GM12878 (cell line): ENCODE results near the gene LDLRAD4. TPM values are rescaled to one million over a fixed set of nuclear protein-coding genes. Genes with fewer than 3 reads are reported as not detected.
"Not testable (repeated sequence)": the region's sequence is repeated elsewhere in the genome, so short reads cannot be mapped to it uniquely, and the experiment has no call there.

ENCODE experiments used
- ATAC-seq: fragments of 200-7000 bp; cut with Tn5 transposase; 3 replicates; pipeline ENCODE4 v1.9.1; 2020; ENCODE audit warnings: mild to moderate bottlenecking, moderate library complexity
- BruUV-seq: library from RNA; stranded (reverse); fragments of 400-500 nt; replicated peaks from 2 replicates; lab custom pipeline; 2021; lab: Mats Ljungman, UMichigan
- CTCF ChIA-PET: fragments of 300-600 bp; sonication (Branson Sonifier 250); formaldehyde crosslinking; extraction: SDS; loops from one replicate; lab custom pipeline; 2021; ENCODE audit warnings: inconsistent platforms; lab: Yijun Ruan, JAX
- POLR2A ChIA-PET: fragments of 350-600 bp; formaldehyde crosslinking; extraction: SDS; loops from one replicate; lab custom pipeline; 2021; ENCODE audit warnings: inconsistent platforms; lab: Charles Lee
- RAD21 ChIA-PET: fragments of 300-600 bp; sonication (Branson Sonifier 250); formaldehyde crosslinking; loops from one replicate; lab custom pipeline; 2023; ENCODE audit warnings: antibody characterized with exemption; ENCODE audit not compliant: unreplicated experiment; lab: Charles Lee
- SMC1A ChIA-PET: fragments of 300-600 bp; sonication (Branson Sonifier 250); formaldehyde crosslinking; loops from one replicate; lab custom pipeline; 2023; ENCODE audit not compliant: unreplicated experiment, uncharacterized antibody; lab: Charles Lee
- DNase-seq: peaks from one replicate; pipeline ENCODE4 v3.0.0-alpha.2; 2011; ENCODE audit warnings: low read depth, low spot score
- FAIRE-seq: peaks from 3 replicates; lab custom pipeline; 2011; peaks lifted over from hg19 to GRCh38; lab: Jason Lieb, UNC
- H2AFZ ChIP-seq: 2 replicates; pipeline ENCODE4 v1.6.0; 2011; ENCODE audit warnings: low read depth, low read length, control low read depth; ENCODE audit not compliant: control insufficient read depth
- H3K27ac ChIP-seq: 2 replicates; pipeline ENCODE4 v1.5.1; 2011; ENCODE audit warnings: control low read depth; ENCODE audit not compliant: control insufficient read depth, insufficient read depth
- H3K27me3 ChIP-seq, 2 experiments: replicated peaks in 1 of 2; 2 replicates each; pipeline versions ENCODE4 v1.6.0 to v1.6.1; 2011; ENCODE audit warnings: low read length in 1 of 2; ENCODE audit not compliant: control insufficient read depth in 2 of 2, insufficient read depth in 2 of 2
- H3K36me3 ChIP-seq, 2 experiments: 2 replicates each; pipeline ENCODE4 v1.5.1; 2011; ENCODE audit warnings: low read length in 1 of 2; ENCODE audit not compliant: control insufficient read depth in 2 of 2, insufficient read depth in 2 of 2
- H3K4me1 ChIP-seq: 2 replicates; pipeline ENCODE4 v1.6.1; 2011; ENCODE audit warnings: mild to moderate bottlenecking, low read length, moderate library complexity, mixed read lengths; ENCODE audit not compliant: control insufficient read depth, insufficient read depth
- H3K4me2 ChIP-seq: 2 replicates; pipeline ENCODE4 v1.6.0; 2011; ENCODE audit warnings: control low read depth; ENCODE audit not compliant: control insufficient read depth, insufficient read depth
- H3K4me3 ChIP-seq: fragments of 200-600 bp; sonication (generic); 2 replicates; pipeline ENCODE4 v1.5.1; 2016
- H3K79me2 ChIP-seq: 2 replicates; pipeline ENCODE4 v1.6.0; 2011; ENCODE audit warnings: low read length; ENCODE audit not compliant: control insufficient read depth, insufficient read depth
- H3K9ac ChIP-seq: 2 replicates; pipeline ENCODE4 v1.8.0; 2011; ENCODE audit warnings: low read length, control low read depth, mixed read lengths; ENCODE audit not compliant: control insufficient read depth, insufficient read depth
- H3K9me3 ChIP-seq: replicated peaks from 3 replicates; pipeline ENCODE4 v1.5.1; 2011; ENCODE audit warnings: mild to moderate bottlenecking, low read length; ENCODE audit not compliant: control insufficient read depth, insufficient read depth
- H4K20me1 ChIP-seq: 2 replicates; pipeline ENCODE4 v1.6.0; 2011; ENCODE audit not compliant: control insufficient read depth, insufficient read depth
- CHD2 ChIP-seq: IDR thresholded peaks from 2 replicates; pipeline ENCODE4 v1.6.1; 2011; ENCODE audit warnings: low read depth, low read length, improper control_type of control experiment, borderline replicate concordance
- WGBS: methylation state at CpG from one replicate; pipeline ENCODE4 v1.1.6; 2016; ENCODE audit warnings: low lambda C conversion rate; ENCODE audit not compliant: insufficient replicate concordance, insufficient coverage; ENCODE audit errors: missing lambda C conversion rate; 5-methylcytosine and 5-hydroxymethylcytosine counted together
- in situ Hi-C: fragments of 300-500 bp; cut with MboI; formaldehyde crosslinking; loops from 9 replicates; pipeline ENCODE4 v1.14.3; 2018; ENCODE audit warnings: mixed read lengths
- intact Hi-C: fragments of 100-400 bp; cut with micrococcal nuclease; formaldehyde crosslinking; loops from one replicate; pipeline ENCODE4 v1.14.2; 2022; ENCODE audit not compliant: unreplicated experiment
- polyA plus RNA-seq, 11 experiments: library from polyadenylated mRNA; depleted of rRNA in 4 of 11; unstranded in 6 of 11; stranded (reverse) in 5 of 11; fragments of >200 nt; fragmentation: Nextera tagmentation in 4 of 11; fragmentation: Illumina TruSeq in 1 of 11; extraction: Ambion mirVana in 4 of 11; extraction: Trizol in 1 of 11; gene quantifications; 1 replicate in 1 of 11; 2 replicates in 10 of 11; pipeline versions ENCODE4 v1.2.1 to v1.2.3, GENCODE V29; 2011 to 2016; ENCODE audit warnings: inconsistent platforms in 2 of 11, missing spikeins in 2 of 11, low read depth in 1 of 11
- total RNA-seq, 4 experiments: library from RNA; depleted of rRNA in 3 of 4; stranded (reverse); fragments of >200 nt in 3 of 4; fragmentation: Illumina TruSeq in 1 of 4; extraction: Trizol in 1 of 4; gene quantifications; 2 replicates each; pipeline versions ENCODE4 v1.2.1 to v1.2.3, GENCODE V29; 2013 to 2021
- TF ChIP-seq, protein P1 (sequence below): fragments of 450-650 bp; IDR thresholded peaks from 2 replicates; pipeline ENCODE4 v1.6.1; 2016; ENCODE audit warnings: mild to moderate bottlenecking

The LDLRAD4 gene
- total and polyA plus RNA-seq, 10 of the 15 experiments (the other 5 are each of a cell fraction or from before 2014, with no cell fraction given), result 2.7 to 16.8 (median 11.2) TPM

GRCh38 chr18:13688191-13689136, 469.9 kb downstream of the LDLRAD4 start:
- Histone ChIP-seq H3K27ac (no peak overlapping the region), H3K4me2 (no peak overlapping the region), H4K20me1 (no peaks in the 10 kb centered on the region), H2AFZ (no peak overlapping the region), H3K79me2 (peaks cover 12% of the 10 kb centered on the region), H3K27me3 (no peaks in the 10 kb centered on the region), H3K9ac (no peak overlapping the region), H3K9me3 (no peaks in the 10 kb centered on the region; the same call in 2 of the 3 replicates), H3K4me1 (no peaks in the 10 kb centered on the region), H3K36me3 (peaks cover 0 to 2% of the 10 kb centered on the region in 2 experiments; a peak in 1 of 4 replicates), H3K4me3 (no peak overlapping the region)
- intact Hi-C loops (no loop called here), in situ Hi-C loops (no loop called here)
- RAD21 ChIA-PET, result no interaction called here
- no peak for DNase-seq
- TF ChIP-seq, protein P1, sequence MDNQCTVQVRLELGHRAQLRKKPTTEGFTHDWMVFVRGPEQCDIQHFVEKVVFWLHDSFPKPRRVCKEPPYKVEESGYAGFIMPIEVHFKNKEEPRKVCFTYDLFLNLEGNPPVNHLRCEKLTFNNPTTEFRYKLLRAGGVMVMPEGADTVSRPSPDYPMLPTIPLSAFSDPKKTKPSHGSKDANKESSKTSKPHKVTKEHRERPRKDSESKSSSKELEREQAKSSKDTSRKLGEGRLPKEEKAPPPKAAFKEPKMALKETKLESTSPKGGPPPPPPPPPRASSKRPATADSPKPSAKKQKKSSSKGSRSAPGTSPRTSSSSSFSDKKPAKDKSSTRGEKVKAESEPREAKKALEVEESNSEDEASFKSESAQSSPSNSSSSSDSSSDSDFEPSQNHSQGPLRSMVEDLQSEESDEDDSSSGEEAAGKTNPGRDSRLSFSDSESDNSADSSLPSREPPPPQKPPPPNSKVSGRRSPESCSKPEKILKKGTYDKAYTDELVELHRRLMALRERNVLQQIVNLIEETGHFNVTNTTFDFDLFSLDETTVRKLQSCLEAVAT, result no peak
- TF ChIP-seq CHD2, result no peak
- ATAC-seq, result no peak
- FAIRE-seq, result no peak
- SMC1A ChIA-PET, result no interaction called here
- POLR2A ChIA-PET, result no interaction called here
- CTCF ChIA-PET, result interaction anchor here (0.6 kb wide), 1 partner anchor 398 kb away, joined by 4 read pairs; no protein-coding TSS in a partner anchor
- BruUV-seq, result no TSS peak
- 90% methylated on average over 21 of the region's 21 CpGs for WGBS

DNA sequence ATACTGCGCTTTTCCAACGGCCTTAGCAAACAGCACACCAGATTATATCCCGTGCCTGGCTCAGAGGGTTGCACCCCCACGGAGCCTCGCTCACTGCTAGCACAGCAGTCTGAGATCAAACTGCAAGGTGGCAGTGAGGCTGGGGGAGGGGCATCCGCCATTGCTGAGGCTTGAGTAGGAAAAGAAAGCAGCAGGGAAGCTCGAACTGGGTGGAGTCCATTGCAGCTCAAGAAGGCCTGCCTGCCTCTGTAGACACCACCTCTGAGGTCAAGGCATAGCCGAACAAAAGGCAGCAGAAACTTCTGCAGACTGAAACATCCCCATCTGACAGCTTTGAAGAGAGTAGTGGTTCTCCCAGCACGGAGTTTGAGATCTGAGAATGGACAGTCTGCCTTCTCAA, 471.5 kb downstream of the LDLRAD4 start:
- H3K27me3 ChIP-seq, H3K79me2 ChIP-seq, in situ Hi-C loops, H3K36me3 ChIP-seq, CTCF ChIA-PET, H4K20me1 ChIP-seq, SMC1A ChIA-PET, intact Hi-C loops, H3K4me3 ChIP-seq, ATAC-seq, DNase-seq, RAD21 ChIA-PET, H3K27ac ChIP-seq, BruUV-seq, H3K9me3 ChIP-seq, POLR2A ChIA-PET, FAIRE-seq, H3K4me2 ChIP-seq, H3K9ac ChIP-seq, H3K4me1 ChIP-seq, H2AFZ ChIP-seq: not testable (repeated sequence)
- 87% methylated on average over 9 of the region's 9 CpGs for WGBS

GRCh38 chr18:13695337-13695736, 476.8 kb downstream of the LDLRAD4 start:
- H4K20me1 ChIP-seq, CTCF ChIA-PET, BruUV-seq, H3K27ac ChIP-seq, H3K4me1 ChIP-seq, H3K9ac ChIP-seq, H3K36me3 ChIP-seq, POLR2A ChIA-PET, H3K27me3 ChIP-seq, intact Hi-C loops, H3K4me2 ChIP-seq, H2AFZ ChIP-seq, in situ Hi-C loops, RAD21 ChIA-PET, DNase-seq, H3K4me3 ChIP-seq, FAIRE-seq, SMC1A ChIA-PET, ATAC-seq: not testable (repeated sequence)
- Histone ChIP-seq H3K9me3 (peaks cover 11% of the 10 kb centered on the region), H3K79me2 (peaks cover 13% of the 10 kb centered on the region)
- WGBS, result 92% methylated on average over 5 of the region's 5 CpGs
